CD1c-positive myeloid dendritic cell (primary cell): Measurements from ENCODE around the gene MAML1.

Experiments used
- DNase-seq: peaks from one replicate; pipeline ENCODE4 v3.0.0-alpha.2; 2016; ENCODE audit errors: extremely low spot score

Gene MAML1

DNA sequence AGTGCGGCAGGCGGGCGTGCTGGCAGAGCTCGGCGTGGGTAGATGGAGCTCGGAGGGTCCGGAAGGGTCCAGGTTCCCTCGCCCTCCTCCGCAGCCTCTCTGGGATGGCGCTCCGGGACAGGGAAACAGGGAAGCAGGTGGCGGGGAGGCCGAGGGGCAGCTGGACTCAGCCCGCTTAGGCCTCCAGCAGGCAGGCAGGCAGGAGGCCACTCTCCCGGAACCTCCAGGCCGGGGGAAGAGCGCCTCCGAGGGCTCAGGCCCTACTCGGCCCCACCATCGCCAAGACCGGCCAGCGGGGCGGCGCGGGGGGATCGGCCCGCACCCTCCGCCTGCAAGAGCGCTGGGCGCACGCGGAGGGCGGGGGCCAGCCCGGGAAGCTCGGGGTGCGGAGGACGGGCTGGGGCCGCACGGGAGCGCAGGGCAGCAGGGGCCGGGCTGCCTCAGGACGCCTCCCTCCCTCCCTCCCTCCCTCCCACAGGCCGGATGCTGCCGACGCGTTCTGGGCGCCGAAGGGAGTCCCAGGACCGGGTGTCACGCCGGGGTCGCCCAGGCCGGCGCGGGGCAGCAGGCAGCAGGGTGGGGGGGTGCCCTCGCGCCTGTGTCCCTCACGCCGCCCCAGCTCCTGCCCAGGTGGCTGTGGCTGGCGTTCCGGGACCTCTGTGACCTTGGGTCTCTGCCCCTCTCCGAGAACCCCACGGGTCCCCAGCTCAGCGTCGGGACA lies 73.1 kb downstream of the MAML1 start:
- peak; percentile 54 for DNase-seq

GRCh38 chr5:179806250-179807048 lies 73.8 kb downstream of the MAML1 start, which contains the start of gene MGAT4B:
MGAT4B (minus strand) TSS chr5:179806866; CDS start chr5:179806583, 283 bp downstream.
- peak; percentile 82 for DNase-seq

GRCh38 chr5:179812135-179812825 lies 79.7 kb downstream of the MAML1 start:
- DNase-seq: no peak

GRCh38 chr5:179812997-179813607 lies 80.5 kb downstream of the MAML1 start:
- no peak for DNase-seq

DNA sequence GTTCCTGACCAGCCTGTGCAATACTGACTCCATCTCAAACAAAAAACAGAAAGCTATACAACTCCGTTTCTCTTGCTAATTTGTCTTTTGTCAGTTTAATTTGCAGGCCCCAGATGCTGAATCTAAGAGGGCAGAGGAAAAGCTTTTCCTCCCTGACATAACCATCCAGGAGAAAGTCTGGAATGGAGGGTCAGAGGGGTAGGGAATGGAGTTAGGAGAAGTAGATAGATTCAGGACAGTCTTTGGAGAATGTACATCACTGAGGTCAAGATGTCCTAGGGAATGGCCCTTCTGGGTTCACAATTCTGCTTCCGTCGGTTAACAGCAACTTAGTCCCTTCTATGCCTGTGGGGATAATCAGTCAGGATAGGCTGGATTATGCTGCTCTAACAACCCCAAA lies 81.5 kb downstream of the MAML1 start:
- no peak for DNase-seq

DNA sequence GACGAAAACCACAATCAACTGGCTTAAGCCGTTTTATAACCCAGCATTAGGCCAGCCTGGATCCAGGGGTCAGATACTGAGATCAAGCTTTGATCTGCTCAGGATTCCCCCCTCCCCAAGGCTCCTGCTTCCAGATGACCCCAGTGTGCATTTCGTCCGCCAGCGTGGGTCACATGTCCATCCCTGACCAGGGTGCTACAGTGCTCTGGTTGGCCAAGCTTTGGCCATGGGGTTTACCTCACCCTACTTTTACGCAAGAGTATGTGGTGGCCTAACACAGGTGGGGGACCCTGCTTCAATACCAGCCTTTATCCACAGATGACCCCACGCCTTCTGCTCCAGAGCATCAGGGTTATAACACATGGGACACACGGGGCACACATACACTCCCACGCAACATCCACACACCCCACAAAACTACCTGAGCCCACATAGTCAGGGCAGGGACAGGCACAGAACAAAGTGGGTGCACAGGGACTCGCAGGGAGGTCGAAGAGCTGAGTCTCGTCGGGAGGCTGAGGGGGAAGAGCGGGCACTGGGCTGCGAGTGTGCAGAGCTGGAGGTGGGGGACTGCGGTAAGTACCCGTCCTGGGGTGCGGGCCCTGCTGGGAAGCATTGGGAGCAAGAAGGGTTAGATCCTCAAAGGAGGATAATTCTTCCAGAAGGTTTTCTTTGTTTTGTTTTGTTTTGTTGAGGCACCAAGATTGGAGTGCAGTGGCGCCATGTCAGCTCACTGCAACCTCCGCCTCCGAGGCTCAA lies 83.0 kb downstream of the MAML1 start:
- DNase-seq: no peak

GRCh38 chr5:179816401-179816795 lies 83.8 kb downstream of the MAML1 start:
- DNase-seq: no peak

- no peak for DNase-seq
Observed at GRCh38 chr5:179816796-179817469, 84.3 kb downstream of the MAML1 start.

DNA sequence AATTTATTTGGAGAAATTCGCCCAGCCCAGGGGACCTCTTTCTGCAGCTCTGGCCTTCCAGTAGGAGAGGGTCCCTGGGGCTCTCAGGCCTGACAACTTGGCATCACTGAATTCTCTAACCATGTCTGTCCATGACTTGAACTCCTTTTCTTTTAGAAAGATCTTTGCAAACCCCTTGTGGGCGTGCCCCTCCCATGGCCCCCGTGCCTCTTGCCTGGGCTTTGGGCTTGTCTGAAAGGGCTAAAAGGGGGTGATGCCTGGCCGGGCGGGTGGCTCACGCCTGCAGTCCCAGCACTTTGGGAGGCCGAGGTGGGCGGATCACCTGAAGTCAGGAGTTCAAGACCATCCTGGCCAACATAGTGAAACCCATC lies 84.8 kb downstream of the MAML1 start:
- no peak for DNase-seq

GRCh38 chr5:179817890-179818745 lies 85.5 kb downstream of the MAML1 start:
- no peak for DNase-seq

GRCh38 chr5:179818746-179819295 lies 86.2 kb downstream of the MAML1 start:
- DNase-seq: peak; percentile 96

GRCh38 chr5:179819296-179820126 lies 86.9 kb downstream of the MAML1 start:
- DNase-seq: peak; percentile 75

DNA sequence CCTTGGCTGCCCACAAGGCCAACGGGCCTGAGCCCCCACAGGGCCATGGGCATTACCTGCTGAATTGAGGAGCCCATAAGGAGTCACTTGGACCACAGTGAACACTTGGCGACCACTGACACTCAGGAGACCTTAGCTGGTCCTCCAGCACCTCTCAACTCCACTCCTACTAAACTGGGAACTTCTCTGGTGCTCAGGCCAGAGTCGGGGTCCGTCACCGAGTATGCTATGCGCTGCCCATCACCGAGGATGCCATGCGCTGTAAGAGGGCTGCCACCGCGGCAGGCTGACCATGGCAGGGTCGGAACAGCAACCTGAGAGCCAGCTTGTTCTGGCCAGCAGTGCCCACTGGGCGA lies 87.5 kb downstream of the MAML1 start:
- no peak for DNase-seq

DNA sequence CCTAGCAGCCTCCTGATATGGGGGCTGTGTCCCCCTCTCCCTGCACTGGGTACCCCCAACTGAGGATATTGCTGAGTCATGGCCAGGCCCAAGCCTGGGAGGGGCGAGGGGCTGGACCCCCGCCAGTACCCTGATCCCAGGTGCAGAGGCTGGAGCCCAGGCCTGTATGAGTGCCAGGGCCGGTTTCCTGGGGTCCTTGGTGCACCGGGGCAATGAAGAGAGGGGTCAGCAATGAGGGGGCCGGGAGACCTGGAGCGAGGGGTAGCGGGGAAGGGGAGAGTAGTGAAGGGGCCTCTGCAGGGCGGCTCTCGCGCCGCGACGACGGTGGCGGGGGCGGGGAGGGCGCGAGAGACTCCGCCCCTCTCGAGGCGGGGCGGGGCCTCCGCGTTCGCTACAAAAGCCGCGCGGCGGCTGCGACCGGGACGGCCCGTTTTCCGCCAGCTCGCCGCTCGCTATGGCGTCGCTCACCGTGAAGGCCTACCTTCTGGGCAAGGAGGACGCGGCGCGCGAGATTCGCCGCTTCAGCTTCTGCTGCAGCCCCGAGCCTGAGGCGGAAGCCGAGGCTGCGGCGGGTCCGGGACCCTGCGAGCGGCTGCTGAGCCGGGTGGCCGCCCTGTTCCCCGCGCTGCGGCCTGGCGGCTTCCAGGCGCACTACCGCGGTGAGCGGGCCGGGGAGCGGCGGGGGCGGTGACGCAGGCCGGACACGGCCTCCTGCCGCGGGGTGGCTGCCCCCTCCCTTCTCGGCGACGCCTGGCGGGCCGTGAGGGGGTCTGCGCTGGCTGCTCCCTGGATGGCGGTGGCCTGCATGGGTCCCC lies 88.1 kb downstream of the MAML1 start, which contains the start of gene SQSTM1:
Gene SQSTM1 (plus strand): TSS at position 423 of the 815 bp plus-strand sequence. CDS start 32 bp downstream, at position 455.
- peak; percentile 94 for DNase-seq

GRCh38 chr5:179821298-179822058 lies 88.9 kb downstream of the MAML1 start:
- DNase-seq: peak; percentile 89

DNA sequence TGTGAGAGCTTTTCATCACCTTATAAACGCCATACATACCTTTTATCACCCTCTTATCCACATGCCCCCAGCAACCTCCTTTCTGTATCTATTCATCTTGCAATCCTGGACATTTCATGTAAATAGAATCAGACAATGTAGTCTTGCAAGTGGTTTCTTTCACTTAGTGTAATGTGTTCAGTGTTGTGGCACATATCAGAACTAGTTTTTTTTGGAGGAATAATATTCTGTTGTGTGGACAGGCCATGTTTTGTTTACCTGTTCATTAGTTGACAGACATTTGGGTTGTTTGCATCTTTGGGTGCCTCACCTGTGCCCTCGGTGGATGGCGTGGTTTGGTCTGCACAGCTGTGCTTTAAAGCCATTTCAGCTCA lies 89.4 kb downstream of the MAML1 start:
- DNase-seq: no peak

DNA sequence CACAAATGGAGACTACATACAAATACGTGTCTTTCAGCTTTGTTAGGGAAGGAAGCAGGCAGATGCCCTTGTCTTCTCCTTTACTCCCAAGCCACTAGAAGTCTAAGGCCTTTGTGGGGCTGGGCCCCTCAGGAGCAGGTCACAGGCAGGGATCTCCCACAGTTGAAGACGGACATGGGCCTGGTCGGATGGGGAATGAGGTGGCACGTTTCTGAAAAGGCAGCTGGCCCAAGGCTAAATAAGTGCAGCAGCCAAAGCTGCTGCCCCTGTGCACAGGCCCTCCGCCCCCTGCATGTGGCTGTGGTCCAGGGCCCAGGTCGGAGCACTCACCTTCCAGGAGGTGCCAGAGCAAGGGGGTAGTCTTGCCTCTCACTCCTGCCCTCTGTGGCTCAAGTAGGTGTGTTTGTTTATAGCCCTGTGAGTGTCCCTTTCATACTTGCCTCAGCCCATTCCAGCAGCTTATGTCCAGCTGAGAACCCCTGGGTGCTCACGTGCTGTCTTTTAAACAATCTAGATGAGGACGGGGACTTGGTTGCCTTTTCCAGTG lies 89.9 kb downstream of the MAML1 start:
- no peak for DNase-seq
